HCT116 (cell line): Measurements from ENCODE around the gene HK1. TPM values are rescaled to one million over a fixed set of nuclear protein-coding genes. Genes with fewer than 3 reads are reported as not detected.
"Not testable (repeated sequence)": the region's sequence is repeated elsewhere in the genome, so short reads cannot be mapped to it uniquely, and the experiment has no call there.

Experiments
- ATAC-seq: fragments of 200-7000 bp; cut with Tn5 transposase; 2 replicates; pipeline ENCODE4 v1.9.1; 2020; ENCODE audit warnings: mild to moderate bottlenecking, moderate library complexity
- BruUV-seq: library from RNA; stranded (reverse); fragments of 400-500 nt; replicated peaks from 2 replicates; lab custom pipeline; 2021; lab: Mats Ljungman, UMichigan
- CTCF ChIA-PET: fragments of 300-600 bp; sonication (Branson Sonifier 250); formaldehyde crosslinking; loops from one replicate; lab custom pipeline; 2021; ENCODE audit warnings: antibody characterized with exemption; lab: Charles Lee
- POLR2A ChIA-PET: fragments of 300-600, 350-600 bp; sonication (Branson Sonifier 250); formaldehyde crosslinking; loops from one replicate; lab custom pipeline; 2021; ENCODE audit warnings: antibody characterized with exemption; lab: Charles Lee
- RAD21 ChIA-PET, 2 experiments: fragments of 300-600 bp; sonication (Branson Sonifier 250); formaldehyde crosslinking; loops; one replicate each; lab custom pipeline; 2023; ENCODE audit warnings: low total read pairs in 2 of 2; ENCODE audit not compliant: uncharacterized antibody in 2 of 2, unreplicated experiment in 2 of 2, low non-redundant PET in 1 of 2; lab: Charles Lee
- DNase-seq: peaks from one replicate; pipeline ENCODE4 v3.0.0-alpha.2; 2010; ENCODE audit warnings: low read depth, low spot score
- H2AFZ ChIP-seq: fragments of 200-600 bp; shearing (Covaris generic), sonication (generic); 2 replicates; pipeline ENCODE4 v1.6.1; 2017; ENCODE audit warnings: low read depth, mixed run types, mixed read lengths, antibody characterized with exemption, low read length; ENCODE audit not compliant: poor library complexity, severe bottlenecking
- H3K27ac ChIP-seq: 2 replicates; pipeline ENCODE4 v1.5.1; 2012; ENCODE audit warnings: low read depth, low read length
- H3K27me3 ChIP-seq: fragments of 200-600 bp; sonication (generic); 2 replicates; pipeline ENCODE4 v1.6.1; 2016; ENCODE audit warnings: mixed run types, low read length, mixed read lengths; ENCODE audit not compliant: insufficient read depth
- H3K36me3 ChIP-seq, 2 experiments: fragments of 200-500 bp in 1 of 2; fragments of 200-600 bp in 1 of 2; sonication (Bioruptor generic) in 1 of 2; sonication (generic) in 1 of 2; 2 replicates each; pipeline versions ENCODE4 v1.5.1 to v1.6.1; 2014 to 2016; ENCODE audit warnings: low read length in 2 of 2, inconsistent platforms in 1 of 2, mixed read lengths in 1 of 2, mixed run types in 1 of 2; ENCODE audit not compliant: insufficient read depth in 2 of 2, control insufficient read depth in 1 of 2
- H3K4me1 ChIP-seq, 2 experiments: fragments of 200-600 bp in 1 of 2; sonication (generic) in 1 of 2; 2 replicates each; pipeline versions ENCODE4 v1.5.1 to v1.6.1; 2012 to 2017; ENCODE audit warnings: low read length in 2 of 2, inconsistent platforms in 1 of 2, mild to moderate bottlenecking in 1 of 2, mixed read lengths in 1 of 2, mixed run types in 1 of 2, moderate library complexity in 1 of 2; ENCODE audit not compliant: insufficient read depth in 2 of 2, control insufficient read depth in 1 of 2
- H3K4me2 ChIP-seq: fragments of 200-600 bp; sonication (generic); 2 replicates; pipeline ENCODE4 v1.6.1; 2017; ENCODE audit warnings: mixed run types, low read length, mixed read lengths
- H3K4me3 ChIP-seq, 2 experiments: fragments of 200-600 bp in 1 of 2; sonication (generic) in 1 of 2; replicated peaks in 1 of 2; 2 replicates each; pipeline ENCODE4 v1.5.1; 2011 to 2016; ENCODE audit warnings: low read length in 2 of 2, control low read depth in 1 of 2, low read depth in 1 of 2, mild to moderate bottlenecking in 1 of 2, mixed read lengths in 1 of 2, mixed run types in 1 of 2
- H3K79me2 ChIP-seq: fragments of 200-600 bp; sonication (generic); 2 replicates; pipeline ENCODE4 v1.6.1; 2017; ENCODE audit warnings: mild to moderate bottlenecking, mixed run types, low read length, moderate library complexity, mixed read lengths; ENCODE audit not compliant: insufficient read depth
- H3K9ac ChIP-seq: fragments of 200-600 bp; sonication (generic); 2 replicates; pipeline ENCODE4 v1.6.1; 2016; ENCODE audit warnings: low read length, mixed read lengths
- H3K9me2 ChIP-seq: fragments of 200-600 bp; sonication (generic), shearing (Covaris generic); 2 replicates; pipeline ENCODE4 v1.6.1; 2017; ENCODE audit warnings: mixed run types, mild to moderate bottlenecking, moderate library complexity; ENCODE audit not compliant: insufficient read depth
- H3K9me3 ChIP-seq, 2 experiments: fragments of 200-500 bp in 1 of 2; fragments of 200-600 bp in 1 of 2; sonication (Bioruptor generic) in 1 of 2; sonication (generic) in 1 of 2; 2 replicates each; pipeline ENCODE4 v1.6.1; 2014 to 2017; ENCODE audit warnings: low read length in 2 of 2, mixed read lengths in 2 of 2, inconsistent platforms in 1 of 2, low read depth in 1 of 2, mild to moderate bottlenecking in 1 of 2, mixed run types in 1 of 2, moderate library complexity in 1 of 2; ENCODE audit not compliant: control insufficient read depth in 1 of 2, insufficient read depth in 1 of 2
- H4K20me1 ChIP-seq: fragments of 200-600 bp; sonication (generic), shearing (Covaris generic); 2 replicates; pipeline ENCODE4 v1.6.1; 2017; ENCODE audit warnings: mixed run types, mild to moderate bottlenecking, moderate library complexity; ENCODE audit not compliant: insufficient read depth
- CEBPB ChIP-seq: IDR thresholded peaks from 2 replicates; pipeline ENCODE4 v1.6.1; 2012; ENCODE audit warnings: low read depth
- EGR1 ChIP-seq: IDR thresholded peaks from 2 replicates; pipeline ENCODE4 v1.6.1; 2012; ENCODE audit warnings: low read depth
- ELF1 ChIP-seq: IDR thresholded peaks from 2 replicates; pipeline ENCODE4 v1.6.1; 2012; ENCODE audit warnings: low read depth, borderline replicate concordance
- EZH2 ChIP-seq: fragments of 200-600 bp; sonication (generic); IDR thresholded peaks from 2 replicates; pipeline ENCODE4 v1.6.1; 2017; ENCODE audit warnings: antibody characterized with exemption, mixed run types
- POLR2A ChIP-seq: IDR thresholded peaks from 2 replicates; pipeline ENCODE4 v1.7.0; 2011; ENCODE audit warnings: borderline replicate concordance; ENCODE audit not compliant: insufficient read depth, insufficient read length; ENCODE audit errors: extremely low read depth
- POLR2AphosphoS5 ChIP-seq: IDR thresholded peaks from 2 replicates; pipeline ENCODE4 v1.6.1; 2011; ENCODE audit warnings: mild to moderate bottlenecking, low read depth, low read length, moderate library complexity
- RAD21 ChIP-seq: IDR thresholded peaks from 2 replicates; pipeline ENCODE4 v1.6.1; 2012; ENCODE audit warnings: low read depth, mild to moderate bottlenecking
- SIN3A ChIP-seq: IDR thresholded peaks from 2 replicates; pipeline ENCODE4 v1.6.1; 2012; ENCODE audit warnings: low read depth
- SRF ChIP-seq: IDR thresholded peaks from 2 replicates; pipeline ENCODE4 v1.6.1; 2012; ENCODE audit warnings: low read depth
- TCF7L2 ChIP-seq: IDR thresholded peaks from 2 replicates; pipeline ENCODE4 v1.7.0; 2011; ENCODE audit warnings: borderline replicate concordance, inconsistent platforms; ENCODE audit not compliant: insufficient read depth, insufficient read length; ENCODE audit errors: extremely low read depth
- ZFX ChIP-seq: fragments of 450-650 bp; IDR thresholded peaks from 2 replicates; pipeline ENCODE4 v1.6.1; 2017
- ZNF274 ChIP-seq: fragments of 200-500 bp; sonication (Bioruptor generic); IDR thresholded peaks from 2 replicates; pipeline ENCODE4 v1.6.1; 2014; ENCODE audit warnings: mild to moderate bottlenecking, low read depth, low read length, inconsistent platforms
- intact Hi-C: fragments of 100-400 bp; cut with micrococcal nuclease; formaldehyde crosslinking; loops from 2 replicates; pipeline ENCODE4 v1.10.0; 2022
- total RNA-seq: library from RNA; stranded (reverse); gene quantifications from one replicate; pipeline ENCODE4 v1.2.1, GENCODE V29; 2021; ENCODE audit not compliant: unreplicated experiment
- TF ChIP-seq, protein P1 (sequence below): IDR thresholded peaks from 2 replicates; pipeline ENCODE4 v1.6.1; 2012
- TF ChIP-seq, protein P2 (sequence below): IDR thresholded peaks from 2 replicates; pipeline ENCODE4 v1.6.1; 2012

The HK1 gene
- total RNA-seq, 1 experiment from 2014 or later: 50.3 TPM

DNA sequence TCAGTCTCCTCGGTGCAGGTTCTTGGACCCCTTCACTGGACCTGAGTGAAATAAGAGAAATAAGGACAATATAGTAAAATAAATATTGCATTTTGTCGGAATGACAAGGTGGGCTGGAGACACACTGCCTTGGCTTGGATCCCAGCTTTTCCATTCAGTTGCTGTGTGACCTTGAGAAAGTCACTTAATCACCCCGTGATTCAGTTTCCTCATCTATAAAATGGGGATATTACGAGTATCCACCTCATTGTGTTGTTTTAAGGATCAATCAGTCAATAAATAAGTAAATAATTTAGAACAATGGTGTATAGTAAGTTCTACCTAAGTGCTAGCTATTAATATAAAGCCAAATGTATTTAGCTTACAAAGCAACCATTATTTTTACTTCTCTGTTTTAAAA lies 29.1 kb downstream of the HK1 start:
- Histone ChIP-seq H2AFZ (no peak overlapping the region), H3K9me3 (no peaks in the 10 kb centered on the region), H3K4me2 (no peak overlapping the region), H3K27ac (no peak overlapping the region), H3K27me3 (no peaks in the 10 kb centered on the region), H3K4me3 (no peak overlapping the region), H4K20me1 (no peaks in the 10 kb centered on the region), H3K79me2 (no peaks in the 10 kb centered on the region), H3K4me1 (no peaks in the 10 kb centered on the region), H3K9ac (no peak overlapping the region), H3K36me3 (no peaks in the 10 kb centered on the region), H3K9me2 (no peaks in the 10 kb centered on the region)
- no peak for ATAC-seq
- CTCF ChIA-PET: no interaction called here
- no TSS peak for BruUV-seq
- intact Hi-C loops: no loop called here
- RAD21 ChIA-PET: no interaction called here
- POLR2A ChIA-PET: no interaction called here
- no peak for TF ChIP-seq SIN3A
- TF ChIP-seq ZNF274: no peak
- TF ChIP-seq EGR1: no peak
- no peak for TF ChIP-seq ELF1
- no peak for TF ChIP-seq POLR2A
- no peak for TF ChIP-seq RAD21
- no peak for TF ChIP-seq CEBPB
- no peak for TF ChIP-seq ZFX
- TF ChIP-seq, protein P1, sequence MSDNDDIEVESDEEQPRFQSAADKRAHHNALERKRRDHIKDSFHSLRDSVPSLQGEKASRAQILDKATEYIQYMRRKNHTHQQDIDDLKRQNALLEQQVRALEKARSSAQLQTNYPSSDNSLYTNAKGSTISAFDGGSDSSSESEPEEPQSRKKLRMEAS: no peak
- no peak for TF ChIP-seq TCF7L2
- no peak for TF ChIP-seq EZH2
- TF ChIP-seq SRF: no peak
- TF ChIP-seq POLR2AphosphoS5: no peak
- TF ChIP-seq, protein P2, sequence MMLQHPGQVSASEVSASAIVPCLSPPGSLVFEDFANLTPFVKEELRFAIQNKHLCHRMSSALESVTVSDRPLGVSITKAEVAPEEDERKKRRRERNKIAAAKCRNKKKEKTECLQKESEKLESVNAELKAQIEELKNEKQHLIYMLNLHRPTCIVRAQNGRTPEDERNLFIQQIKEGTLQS: no peak
- TF ChIP-seq, all 23 proteins: peak for 0
- no peak for DNase-seq

DNA sequence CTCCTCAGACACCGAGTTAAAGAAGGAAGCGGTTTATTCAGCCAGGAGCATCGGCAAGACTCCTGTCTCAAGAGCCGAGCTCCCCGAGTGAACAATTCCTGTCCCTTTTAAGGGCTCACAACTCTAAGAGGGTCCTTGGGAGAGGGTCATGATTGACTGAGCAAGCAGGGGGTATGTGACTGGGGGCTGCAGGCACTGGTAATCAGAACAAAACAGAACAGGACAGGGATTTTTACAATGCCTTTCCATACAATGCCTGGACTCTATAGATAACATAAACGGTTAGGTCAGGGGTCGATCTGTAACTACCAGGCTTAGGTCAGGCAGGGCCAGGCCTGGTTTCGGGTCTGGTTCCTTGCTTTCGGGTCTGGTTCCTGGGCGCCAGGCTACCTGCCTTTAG lies 30.0 kb downstream of the HK1 start:
- H3K4me3 ChIP-seq, CTCF ChIA-PET, H3K4me1 ChIP-seq, BruUV-seq, H2AFZ ChIP-seq, RAD21 ChIA-PET, H3K9me2 ChIP-seq, H3K9me3 ChIP-seq, H3K36me3 ChIP-seq, H3K79me2 ChIP-seq, H3K4me2 ChIP-seq, intact Hi-C loops, DNase-seq, ATAC-seq, H3K27ac ChIP-seq, POLR2A ChIA-PET, H3K27me3 ChIP-seq, H4K20me1 ChIP-seq, H3K9ac ChIP-seq: not testable (repeated sequence)
